GM23248 (cell line): ENCODE data around the gene FARS2. TPM values are rescaled to one million over a fixed set of nuclear protein-coding genes. Genes with fewer than 3 reads are reported as not detected.
A peak's percentile ranks its signal among the peaks of the same experiment; 100 is the strongest.

Experiments
- DNase-seq: peaks from one replicate; pipeline ENCODE4 v3.0.0-alpha.2; 2015
- H2AFZ ChIP-seq: fragments of 200-600 bp; sonication (generic); 2 replicates; pipeline ENCODE4 v1.6.1; 2016; ENCODE audit warnings: antibody characterized with exemption
- H3F3A ChIP-seq: fragments of 200-600 bp; sonication (generic); 2 replicates; pipeline ENCODE4 v1.6.1; 2016; ENCODE audit warnings: mild to moderate bottlenecking, antibody characterized with exemption, mixed run types; ENCODE audit not compliant: insufficient read depth
- H3K27ac ChIP-seq: fragments of 200-600 bp; sonication (generic); 2 replicates; pipeline ENCODE4 v1.5.1; 2016; ENCODE audit warnings: mild to moderate bottlenecking
- H3K27me3 ChIP-seq: fragments of 200-600 bp; sonication (generic); replicated peaks from 2 replicates; pipeline ENCODE4 v1.6.1; 2016; ENCODE audit warnings: mild to moderate bottlenecking; ENCODE audit not compliant: insufficient read depth
- H3K36me3 ChIP-seq: fragments of 200-600 bp; sonication (generic); 2 replicates; pipeline ENCODE4 v1.6.1; 2016; ENCODE audit warnings: low read depth, mild to moderate bottlenecking
- H3K4me1 ChIP-seq: fragments of 200-600 bp; sonication (generic); 2 replicates; pipeline ENCODE4 v1.6.1; 2016; ENCODE audit warnings: mild to moderate bottlenecking; ENCODE audit not compliant: insufficient read depth
- H3K4me2 ChIP-seq: fragments of 200-600 bp; sonication (generic); one replicate; pipeline ENCODE4 v1.6.1; 2016; ENCODE audit warnings: mild to moderate bottlenecking; ENCODE audit not compliant: unreplicated experiment
- H3K4me3 ChIP-seq: fragments of 200-600 bp; sonication (generic); 2 replicates; pipeline ENCODE4 v1.5.1; 2016; ENCODE audit warnings: mild to moderate bottlenecking
- H3K79me2 ChIP-seq: fragments of 200-600 bp; sonication (generic); 2 replicates; pipeline ENCODE4 v1.6.1; 2016; ENCODE audit warnings: mild to moderate bottlenecking; ENCODE audit not compliant: insufficient read depth
- H3K9ac ChIP-seq: fragments of 200-600 bp; sonication (generic); 2 replicates; pipeline ENCODE4 v1.6.1; 2016; ENCODE audit warnings: mild to moderate bottlenecking
- H3K9me2 ChIP-seq: fragments of 200-600 bp; sonication (generic); 2 replicates; pipeline ENCODE4 v1.6.1; 2016; ENCODE audit warnings: mixed run types, mild to moderate bottlenecking, moderate library complexity; ENCODE audit not compliant: insufficient read depth
- H3K9me3 ChIP-seq: fragments of 200-600 bp; sonication (generic); one replicate; pipeline ENCODE4 v1.6.1; 2017; ENCODE audit warnings: low read depth
- H4K20me1 ChIP-seq: fragments of 200-600 bp; sonication (generic); 2 replicates; pipeline ENCODE4 v1.6.0; 2016; ENCODE audit not compliant: insufficient read depth
- EZH2 ChIP-seq: fragments of 200-600 bp; sonication (generic); IDR thresholded peaks from 2 replicates; pipeline ENCODE4 v1.6.1; 2018; ENCODE audit warnings: antibody characterized with exemption, mild to moderate bottlenecking; ENCODE audit not compliant: insufficient read depth, poor library complexity, severe bottlenecking
- EZH2phosphoT487 ChIP-seq: fragments of 200-600 bp; sonication (generic); IDR thresholded peaks from 2 replicates; pipeline ENCODE4 v1.6.1; 2018; ENCODE audit warnings: antibody characterized with exemption, moderate library complexity, mild to moderate bottlenecking, low read depth; ENCODE audit not compliant: insufficient read depth
- WGBS, 2 experiments: methylation state at CpG; one replicate each; pipeline ENCODE4 v1.1.6; 2015 to 2017; ENCODE audit warnings: low lambda C conversion rate in 2 of 2, low coverage in 1 of 2; ENCODE audit errors: missing lambda C conversion rate in 2 of 2; 5-methylcytosine and 5-hydroxymethylcytosine counted together
- in situ Hi-C: fragments of 300-500 bp; cut with MboI; formaldehyde crosslinking; loops from 2 replicates; pipeline ENCODE4 v1.15.0; 2020
- polyA plus RNA-seq: library from polyadenylated mRNA; unstranded; fragments of >200 nt; fragmentation: Nextera tagmentation; extraction: Ambion mirVana; gene quantifications from 2 replicates; pipeline ENCODE4 v1.2.1, GENCODE V29; 2016
- total RNA-seq: library from RNA; depleted of rRNA; stranded (reverse); fragments of >200 nt; shearing (Covaris generic); gene quantifications from 2 replicates; pipeline ENCODE4 v1.2.3, GENCODE V29; 2014

FARS2 gene
- total and polyA plus RNA-seq, 2 experiments from 2014 or later: 15.1 to 16.5 TPM

DNA sequence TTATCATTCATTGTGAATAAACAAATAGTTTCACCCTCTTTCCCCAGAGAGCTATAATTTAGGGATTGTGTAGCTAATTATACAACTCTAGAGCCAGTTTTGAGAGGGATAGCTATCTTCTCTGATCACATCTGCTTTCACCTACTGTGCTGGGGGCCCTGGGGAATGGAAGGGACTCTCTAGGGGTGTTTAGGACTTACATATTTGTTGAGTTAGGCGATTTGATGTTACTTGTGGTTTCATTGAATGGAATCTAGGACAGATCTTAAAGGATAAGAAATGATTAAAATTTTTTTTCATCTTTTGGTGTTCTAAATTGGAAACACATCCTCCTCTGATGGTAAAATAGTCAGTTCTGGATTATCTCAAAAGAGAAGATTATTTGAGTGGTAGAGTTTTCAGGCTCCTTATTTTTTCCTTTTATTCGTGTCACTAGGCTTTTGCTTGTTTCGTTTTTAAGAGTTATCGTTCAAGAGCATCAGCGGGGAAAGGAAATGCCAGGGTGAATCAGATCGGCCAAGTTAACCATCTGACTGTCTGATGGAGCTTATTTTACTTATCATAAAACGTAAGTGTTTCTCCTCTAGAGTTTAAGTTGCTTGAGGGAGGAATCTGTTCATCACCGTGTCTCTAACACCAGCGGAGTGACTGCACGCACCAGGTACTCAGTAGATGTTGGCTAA is 236.7 kb downstream of the FARS2 start:
- Histone ChIP-seq H3K27me3 (no peaks in the 10 kb centered on the region), H3K9me3 (no peaks in the 10 kb centered on the region), H3K4me2 (peak overlapping the region; percentile 93), H3K4me1 (peaks cover 43% of the 10 kb centered on the region), H3K9me2 (no peaks in the 10 kb centered on the region), H3K9ac (peak overlapping the region; percentile 69), H3K36me3 (no peaks in the 10 kb centered on the region), H3K27ac (peak overlapping the region; percentile 86), H4K20me1 (no peaks in the 10 kb centered on the region), H3K79me2 (no peaks in the 10 kb centered on the region), H3K4me3 (peak overlapping the region; percentile 68), H3F3A (peaks cover 32% of the 10 kb centered on the region), H2AFZ (peak overlapping the region; percentile 56)
- no peak for TF ChIP-seq EZH2
- TF ChIP-seq EZH2phosphoT487: no peak
- 2% methylated on average over 10 of the region's 10 CpGs for WGBS, 2 experiments
- peak; percentile 92 for DNase-seq
- in situ Hi-C loops: no loop called here

DNA sequence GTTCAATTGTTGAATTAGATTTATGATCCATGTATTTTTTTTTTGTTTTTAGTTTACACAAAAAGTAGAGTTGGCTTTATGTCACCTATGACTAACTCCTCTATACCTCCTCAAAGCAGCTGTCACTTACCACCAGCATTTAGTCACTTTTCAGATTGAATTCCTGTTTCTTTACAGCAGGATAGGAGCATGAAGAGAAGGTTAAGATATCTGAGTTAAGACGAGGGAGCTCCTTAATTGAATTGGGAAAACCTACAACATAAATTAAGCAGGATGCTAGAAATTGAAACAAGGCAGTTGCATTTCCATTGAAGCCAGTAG is 237.2 kb downstream of the FARS2 start:
- peak overlapping the region; percentile 86 for H3K27ac ChIP-seq
- peak overlapping the region; percentile 69 for H3K9ac ChIP-seq

GRCh38 chr6:5499644-5500306 is 238.5 kb downstream of the FARS2 start:
- in situ Hi-C loops: no loop called here
- Histone ChIP-seq H3K79me2 (no peaks in the 10 kb centered on the region), H3K9me2 (no peaks in the 10 kb centered on the region), H3K9me3 (no peaks in the 10 kb centered on the region), H3K4me1 (peaks cover 41% of the 10 kb centered on the region), H3F3A (peaks cover 32% of the 10 kb centered on the region), H3K4me3 (peak overlapping the region; percentile 68; the same call in 1 of the 2 replicates), H3K36me3 (no peaks in the 10 kb centered on the region), H2AFZ (0 out of 2 replicates have a peak overlapping the region, but pooled peaks have one; percentile 2), H3K9ac (no peak overlapping the region), H3K27me3 (no peaks in the 10 kb centered on the region), H3K4me2 (peak overlapping the region; percentile 93), H3K27ac (peak overlapping the region; percentile 86), H4K20me1 (no peaks in the 10 kb centered on the region)
- TF ChIP-seq EZH2 (no peak), EZH2phosphoT487 (no peak)
- WGBS, 2 experiments: 44 to 46% methylated on average over 6 of the region's 6 CpGs
- peak; percentile 86 for DNase-seq

More for the DNA sequence above, 237.2 kb downstream of the FARS2 start:
- Histone ChIP-seq H3K79me2 (no peaks in the 10 kb centered on the region), H3K9me3 (no peaks in the 10 kb centered on the region), H3F3A (peaks cover 32% of the 10 kb centered on the region), H3K4me2 (peak overlapping the region; percentile 93), H4K20me1 (no peaks in the 10 kb centered on the region), H3K4me3 (peak overlapping the region; percentile 68), H3K9me2 (no peaks in the 10 kb centered on the region), H3K27me3 (no peaks in the 10 kb centered on the region), H2AFZ (peak overlapping the region; percentile 56; the same call in 1 of the 2 replicates), H3K36me3 (no peaks in the 10 kb centered on the region), H3K4me1 (peaks cover 43% of the 10 kb centered on the region)
- 0% methylated on average over 1 of the region's 1 CpG for WGBS, 2 experiments
- TF ChIP-seq EZH2phosphoT487 (no peak), EZH2 (no peak)
- peak; percentile 76 for DNase-seq
- in situ Hi-C loops: no loop called here

- Histone ChIP-seq H3F3A (peaks cover 32% of the 10 kb centered on the region), H3K4me1 (peaks cover 36% of the 10 kb centered on the region), H3K4me3 (no peak overlapping the region), H4K20me1 (no peaks in the 10 kb centered on the region), H3K9me2 (no peaks in the 10 kb centered on the region), H2AFZ (no peak overlapping the region), H3K27ac (no peak overlapping the region), H3K27me3 (no peaks in the 10 kb centered on the region), H3K9ac (no peak overlapping the region), H3K9me3 (no peaks in the 10 kb centered on the region), H3K79me2 (no peaks in the 10 kb centered on the region), H3K4me2 (no peak overlapping the region), H3K36me3 (no peaks in the 10 kb centered on the region)
- in situ Hi-C loops: no loop called here
- no peak for DNase-seq
- WGBS, 2 experiments: 88 to 90% methylated on average over 3 of the region's 3 CpGs
- no peak for TF ChIP-seq EZH2
- TF ChIP-seq EZH2phosphoT487: no peak
Observed at GRCh38 chr6:5501837-5502236, 240.5 kb downstream of the FARS2 start.
